KBM-7 (cell line): ENCODE results near the gene PITX2.

ENCODE experiments used
- DNase-seq: peaks from one replicate; pipeline ENCODE4 v3.0.0-alpha.2; 2015
- in situ Hi-C: fragments of 300-500 bp; cut with MboI; formaldehyde crosslinking; loops from 2 replicates; pipeline ENCODE4 v1.14.3; 2020; ENCODE audit warnings: low sequenced_read_pairs, low pct_unique_long_range_greater_than_20kb, mixed read lengths

The PITX2 gene

GRCh38 chr4:110615353-110616237 lies 7.3 kb downstream of the PITX2 start:
- in situ Hi-C loops = no loop called here
- DNase-seq = no peak

DNA sequence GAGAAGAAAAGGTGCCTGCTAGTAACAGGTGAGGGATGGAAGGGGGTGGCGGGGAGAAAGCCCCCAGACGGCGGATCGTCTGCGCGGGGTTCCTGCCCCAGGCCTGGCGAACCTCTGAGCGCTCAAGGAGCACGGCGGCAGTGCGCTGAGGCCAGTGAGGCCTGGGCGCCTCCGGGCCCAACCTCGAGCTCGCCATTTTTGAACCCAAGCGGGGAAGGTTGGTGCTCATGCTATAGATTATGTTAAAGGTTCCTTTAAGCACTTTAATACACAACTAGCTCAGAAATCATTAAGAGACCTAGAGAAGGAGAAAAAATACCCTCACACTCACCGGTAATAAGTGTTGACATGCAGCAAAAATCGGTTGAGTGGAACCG lies 7.9 kb downstream of the PITX2 start:
- in situ Hi-C loops = no loop called here
- no peak for DNase-seq

- in situ Hi-C loops = no loop called here
- DNase-seq = no peak
Measured at GRCh38 chr4:110614173-110614963, 8.5 kb downstream of the PITX2 start.

DNA sequence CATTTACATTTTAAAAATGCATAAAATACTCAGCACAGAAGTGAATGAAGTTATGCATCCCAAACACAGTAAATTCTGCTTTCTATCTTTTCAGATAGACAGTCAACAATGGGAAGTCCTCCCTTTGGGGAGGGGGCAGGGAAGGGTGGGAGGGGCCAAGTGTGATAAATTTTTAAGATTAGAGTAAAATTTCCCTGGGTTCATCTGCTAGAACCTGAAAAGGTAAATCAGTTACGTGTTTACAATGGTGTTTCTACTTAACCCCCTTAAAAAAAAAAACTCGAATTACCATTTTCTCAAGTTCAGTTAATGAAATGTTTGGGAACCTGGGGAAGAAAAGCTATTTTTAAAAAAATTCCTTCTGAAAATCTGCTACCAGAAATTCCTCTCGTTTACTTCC lies 9.1 kb downstream of the PITX2 start:
- in situ Hi-C loops = no loop called here
- no peak for DNase-seq

GRCh38 chr4:110612631-110613269 lies 10.1 kb downstream of the PITX2 start:
- in situ Hi-C loops = no loop called here
- DNase-seq = no peak

GRCh38 chr4:110611968-110612447 lies 10.9 kb downstream of the PITX2 start:
- DNase-seq = no peak
- in situ Hi-C loops = no loop called here

DNA sequence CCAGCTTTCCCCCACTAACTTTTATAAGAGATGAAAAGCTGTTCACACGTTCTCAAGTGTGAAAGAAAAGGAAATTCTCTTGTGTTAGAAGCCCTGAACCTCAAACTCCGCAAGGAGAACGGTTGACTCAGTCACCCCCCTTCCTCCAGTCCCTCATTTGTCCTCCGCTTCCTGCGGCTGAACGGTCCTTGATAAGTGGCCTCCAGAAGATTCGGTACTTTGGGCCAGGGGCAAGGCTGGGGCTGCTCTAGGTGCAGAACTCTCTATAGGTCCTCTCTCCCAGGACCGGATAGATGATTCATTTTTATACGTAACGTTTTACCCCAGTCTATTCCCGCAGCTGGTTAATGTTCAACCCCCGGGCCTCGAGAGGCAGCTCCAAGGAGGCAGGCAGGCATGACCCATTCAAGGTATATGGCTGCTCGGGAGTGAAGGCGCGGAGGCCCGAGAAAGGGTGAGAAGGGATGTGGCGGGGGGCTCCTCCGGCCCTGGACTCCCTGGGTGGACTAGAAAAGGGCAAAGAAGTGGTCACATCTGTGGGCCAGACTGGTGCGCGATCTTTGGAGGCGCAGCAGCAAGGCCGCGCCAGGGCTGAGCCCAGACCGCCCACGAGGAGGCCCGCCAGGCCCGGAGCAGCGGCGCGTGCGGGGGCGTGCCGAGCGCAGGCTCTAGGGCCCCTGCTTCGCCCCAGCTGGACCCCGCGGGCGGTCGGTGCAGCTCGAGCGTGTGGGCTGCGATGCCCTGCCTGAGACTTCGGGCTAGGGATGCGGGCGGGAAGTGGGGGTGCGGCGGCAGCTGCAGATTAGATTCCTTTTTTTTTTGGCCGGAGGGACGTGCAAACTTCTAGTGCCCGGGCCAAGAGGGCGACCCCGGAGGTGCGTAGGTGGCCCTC lies 11.7 kb downstream of the PITX2 start:
- in situ Hi-C loops = no loop called here
- DNase-seq = no peak

GRCh38 chr4:110610620-110610939 lies 12.3 kb downstream of the PITX2 start:
- no peak for DNase-seq
- in situ Hi-C loops = no loop called here

DNA sequence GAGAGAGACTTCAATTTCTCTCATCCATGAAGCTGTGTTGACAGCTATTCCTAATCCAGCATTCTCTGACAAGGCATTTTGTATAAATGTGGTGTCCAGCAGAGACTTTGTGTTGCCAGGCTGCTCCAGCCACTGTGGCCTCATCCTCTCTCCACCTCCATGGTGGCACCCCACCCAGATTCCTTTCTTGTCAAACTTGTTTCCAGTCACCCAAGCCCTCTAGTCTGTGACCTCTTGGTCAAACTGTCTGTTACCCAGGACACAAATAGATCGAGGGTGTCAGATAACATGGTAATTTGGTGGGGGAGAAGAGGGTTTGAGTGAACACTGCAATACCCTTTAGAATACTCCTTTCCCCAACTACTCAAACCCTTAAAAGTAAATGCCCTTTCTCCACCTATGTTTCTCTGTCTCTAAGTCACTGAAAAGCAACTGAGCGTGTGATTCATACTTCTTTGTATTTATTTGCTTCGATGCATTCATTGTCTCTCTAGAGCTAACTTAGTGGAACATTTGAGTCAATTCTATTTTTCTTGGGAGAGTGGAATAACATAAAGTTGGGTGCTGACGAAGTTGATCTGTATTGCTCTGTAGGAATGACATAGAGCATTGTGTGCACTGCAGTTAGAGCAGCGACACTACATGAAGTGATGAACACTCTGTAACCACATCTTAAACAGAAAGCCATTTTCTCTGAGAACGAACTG lies 13.7 kb downstream of the PITX2 start:
- in situ Hi-C loops = no loop called here

DNA sequence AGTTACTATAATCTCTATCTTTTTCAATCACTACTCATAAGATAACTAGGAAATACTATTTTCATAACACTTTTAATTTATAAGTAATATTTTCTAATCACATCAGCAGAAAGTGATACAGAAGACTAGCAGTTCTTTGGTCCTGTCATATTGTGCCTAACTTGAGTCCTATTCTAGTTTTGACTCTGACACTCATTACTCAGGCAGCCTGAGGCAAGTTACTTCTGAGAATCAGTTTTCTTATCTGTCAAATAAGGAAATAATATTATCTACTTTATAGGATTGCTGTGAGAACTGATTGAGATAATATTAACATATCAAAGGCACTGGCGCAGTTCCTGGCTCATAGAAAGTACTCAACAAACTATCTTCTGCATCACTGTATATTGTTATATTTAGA lies 17.8 kb downstream of the PITX2 start:
- in situ Hi-C loops = no loop called here
- DNase-seq = no peak

More for the DNA sequence above, 13.7 kb downstream of the PITX2 start:
- no peak for DNase-seq

- DNase-seq = no peak
- in situ Hi-C loops = no loop called here
Measured at GRCh38 chr4:110602061-110602460, 20.8 kb downstream of the PITX2 start.

- no peak for DNase-seq
- in situ Hi-C loops = no loop called here
Measured at GRCh38 chr4:110597582-110597981, 25.3 kb downstream of the PITX2 start.

- DNase-seq = no peak
- in situ Hi-C loops = no loop called here
Measured at GRCh38 chr4:110596431-110596830, 26.4 kb downstream of the PITX2 start.

DNA sequence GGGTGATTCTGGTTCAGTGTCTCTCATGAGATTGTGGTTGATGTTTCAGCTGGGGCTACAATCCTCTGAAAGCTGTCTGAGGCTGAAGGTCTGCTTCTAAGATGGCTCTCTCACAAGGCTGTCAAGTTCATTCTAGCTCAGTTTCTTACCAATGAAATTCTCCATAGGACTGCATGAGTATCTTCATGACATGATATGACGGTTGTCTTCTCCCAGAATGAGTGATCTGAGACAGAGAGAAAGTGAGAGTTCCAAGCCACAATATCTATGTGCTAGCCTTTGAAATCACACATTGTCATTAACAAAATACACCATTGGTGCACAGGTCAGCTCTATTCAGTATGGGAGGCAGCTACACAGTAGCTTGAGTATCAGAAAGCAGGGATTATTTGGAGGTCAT lies 27.3 kb downstream of the PITX2 start:
- no peak for DNase-seq
- in situ Hi-C loops = no loop called here

DNA sequence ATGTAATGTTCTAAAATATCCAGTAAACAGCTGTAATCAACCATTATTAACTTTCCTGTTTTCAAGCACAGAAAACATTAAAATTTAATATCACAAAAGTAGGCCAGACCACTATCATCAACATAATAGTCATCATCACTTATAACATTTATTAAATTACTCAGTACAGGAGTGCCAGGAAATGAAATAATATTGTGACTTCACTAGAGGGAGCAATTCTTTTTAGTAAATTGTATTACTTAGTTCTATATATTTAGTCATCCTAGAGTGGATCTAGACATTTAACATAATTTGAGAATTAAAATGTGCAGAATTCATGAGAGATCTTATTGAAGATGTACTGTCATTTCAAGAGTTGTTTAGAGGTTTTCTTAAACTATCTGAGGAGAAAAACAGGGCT lies 33.6 kb downstream of the PITX2 start:
- in situ Hi-C loops = no loop called here
- no peak for DNase-seq

DNA sequence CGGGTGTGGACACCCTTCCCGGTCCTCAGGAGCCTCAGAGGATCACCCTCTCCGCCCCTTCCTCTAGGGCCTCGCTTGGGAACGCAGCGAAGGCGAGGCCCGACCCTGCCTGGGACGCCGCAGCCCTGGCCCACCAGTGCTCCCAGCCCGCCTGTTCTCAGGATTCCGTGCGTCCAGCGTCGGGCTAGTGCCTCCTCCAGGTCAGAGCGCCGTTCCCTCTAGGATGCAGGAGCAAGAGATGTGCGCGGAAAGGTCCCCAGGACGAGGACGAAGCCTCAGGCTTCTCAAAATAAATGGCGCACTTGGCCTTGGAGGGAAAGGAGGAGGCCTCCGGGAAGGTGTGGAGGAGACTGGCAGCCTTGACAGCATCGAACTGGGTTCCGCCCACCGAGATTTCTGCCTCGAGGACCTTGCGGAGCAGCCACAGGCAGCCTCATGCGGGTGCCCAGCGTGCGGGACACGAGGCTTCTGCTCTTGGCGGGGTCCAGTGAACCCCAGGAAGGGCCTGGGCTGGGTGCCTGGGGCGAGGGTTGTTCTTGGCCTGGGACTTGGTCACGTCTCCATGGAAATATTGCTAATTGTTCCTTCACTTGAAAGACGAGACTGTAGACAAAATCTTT lies 35.1 kb downstream of the PITX2 start:
- DNase-seq = no peak
- in situ Hi-C loops = no loop called here

GRCh38 chr4:110586131-110586850 lies 36.6 kb downstream of the PITX2 start:
- in situ Hi-C loops = no loop called here
- peak; percentile 18 for DNase-seq
